Measurements from ENCODE around the gene ECEL1.

DNA sequence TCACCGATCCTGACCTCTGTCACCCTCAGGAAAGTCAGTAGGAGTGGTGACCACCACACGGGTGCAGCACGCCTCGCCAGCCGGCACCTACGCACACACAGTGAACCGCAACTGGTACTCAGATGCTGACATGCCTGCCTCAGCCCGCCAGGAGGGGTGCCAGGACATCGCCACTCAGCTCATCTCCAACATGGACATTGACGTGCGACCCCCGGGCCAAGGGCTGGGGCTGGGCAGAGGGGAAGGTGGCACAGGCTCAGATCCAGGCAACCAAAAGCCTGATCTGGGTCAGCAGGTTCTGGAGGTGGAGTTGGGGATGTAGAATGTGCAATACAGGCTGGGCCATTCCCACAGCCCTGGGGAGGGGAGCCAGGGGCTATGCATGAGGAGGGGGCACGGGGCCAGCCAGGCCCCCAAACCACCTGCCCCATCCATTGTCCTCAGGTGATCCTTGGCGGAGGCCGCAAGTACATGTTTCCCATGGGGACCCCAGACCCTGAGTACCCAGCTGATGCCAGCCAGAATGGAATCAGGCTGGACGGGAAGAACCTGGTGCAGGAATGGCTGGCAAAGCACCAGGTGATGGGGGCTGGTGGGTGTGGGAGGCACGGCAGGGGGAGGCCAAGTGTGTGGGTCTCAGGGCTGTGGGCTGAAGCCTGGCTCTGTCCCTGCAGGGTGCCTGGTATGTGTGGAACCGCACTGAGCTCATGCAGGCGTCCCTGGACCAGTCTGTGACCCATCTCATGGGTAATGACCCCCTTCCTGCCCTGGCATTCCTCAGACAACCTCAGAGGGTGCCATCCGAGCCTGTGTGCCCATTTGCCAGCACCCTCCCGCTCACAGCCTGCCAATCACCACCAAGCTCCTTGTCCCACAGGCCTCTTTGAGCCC lies 30.3 kb downstream of the ECEL1 start:
- TF ChIP-seq, protein P1, sequence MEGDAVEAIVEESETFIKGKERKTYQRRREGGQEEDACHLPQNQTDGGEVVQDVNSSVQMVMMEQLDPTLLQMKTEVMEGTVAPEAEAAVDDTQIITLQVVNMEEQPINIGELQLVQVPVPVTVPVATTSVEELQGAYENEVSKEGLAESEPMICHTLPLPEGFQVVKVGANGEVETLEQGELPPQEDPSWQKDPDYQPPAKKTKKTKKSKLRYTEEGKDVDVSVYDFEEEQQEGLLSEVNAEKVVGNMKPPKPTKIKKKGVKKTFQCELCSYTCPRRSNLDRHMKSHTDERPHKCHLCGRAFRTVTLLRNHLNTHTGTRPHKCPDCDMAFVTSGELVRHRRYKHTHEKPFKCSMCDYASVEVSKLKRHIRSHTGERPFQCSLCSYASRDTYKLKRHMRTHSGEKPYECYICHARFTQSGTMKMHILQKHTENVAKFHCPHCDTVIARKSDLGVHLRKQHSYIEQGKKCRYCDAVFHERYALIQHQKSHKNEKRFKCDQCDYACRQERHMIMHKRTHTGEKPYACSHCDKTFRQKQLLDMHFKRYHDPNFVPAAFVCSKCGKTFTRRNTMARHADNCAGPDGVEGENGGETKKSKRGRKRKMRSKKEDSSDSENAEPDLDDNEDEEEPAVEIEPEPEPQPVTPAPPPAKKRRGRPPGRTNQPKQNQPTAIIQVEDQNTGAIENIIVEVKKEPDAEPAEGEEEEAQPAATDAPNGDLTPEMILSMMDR (conservative IDR thresholded peaks at IDR 0.05; ENCODE audit: low read depth, low read length) = no peak
- TF ChIP-seq RFX5 (IDR thresholded peaks at IDR 0.05; ENCODE audit: low read depth, low read length) = no peak
